ENCODE results near the gene GJC2. TPM values are rescaled to one million over a fixed set of nuclear protein-coding genes. Genes with fewer than 3 reads are reported as not detected.

GJC2 gene
- total RNA-seq, 3 donors from 2014 or later = 0.55 to 8.9 (median 1.5) TPM

DNA sequence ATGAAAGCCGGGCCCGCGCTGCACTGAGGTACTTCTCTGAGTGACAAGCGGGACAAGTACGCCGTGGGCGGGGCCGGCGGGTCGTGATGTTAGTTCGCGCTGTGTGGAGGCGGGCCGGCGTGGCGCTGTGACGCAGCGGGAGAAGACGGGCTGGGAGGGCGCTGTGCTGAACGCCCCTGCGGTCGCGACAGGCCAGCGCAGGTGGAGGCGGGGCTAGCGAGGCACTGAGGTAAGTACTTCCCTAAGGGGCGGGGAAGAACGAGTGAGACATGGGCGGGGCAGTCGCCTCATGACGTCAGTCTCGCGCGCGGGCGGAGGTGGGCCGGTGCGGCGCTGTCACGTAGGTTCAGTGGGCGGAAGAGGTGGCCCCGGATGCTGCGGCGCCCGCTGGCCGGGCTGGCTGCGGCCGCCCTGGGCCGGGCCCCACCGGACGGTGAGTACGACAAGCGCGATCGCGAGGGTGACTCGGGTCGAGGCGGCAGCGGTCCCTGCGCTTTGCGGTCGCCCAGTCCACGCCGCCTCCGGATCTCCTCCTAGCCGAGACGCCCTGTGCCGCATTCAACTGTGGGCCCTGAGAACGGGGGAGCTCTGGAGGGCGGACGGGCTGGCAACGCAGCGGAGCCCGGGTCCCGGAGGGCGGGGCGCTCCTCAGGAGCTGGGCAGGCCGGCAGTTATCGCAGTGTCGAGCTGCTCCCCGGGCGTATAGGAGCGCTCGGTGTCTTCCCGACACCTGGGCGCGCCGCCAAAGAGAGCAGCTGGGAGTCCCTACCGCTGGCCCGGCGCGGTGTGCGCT lies 9.6 kb upstream of the GJC2 start, which contains the start of gene GUK1:
TSS of gene GUK1 (plus strand) at position 349 of the 793 bp plus-strand sequence. CDS start at position 373, 24 bp downstream.
- H3K9me3 ChIP-seq = no peaks in the 10 kb centered on the region
- ATAC-seq (peak; percentile 92), DNase-seq (peak; percentile 100)
- peak within 1 kb of the TSS; percentile 62 for H3K4me3 ChIP-seq
- H3K36me3 ChIP-seq (ENCODE audit: low read depth) = peaks cover 5% of the 10 kb centered on the region
- TF ChIP-seq CTCF (IDR thresholded peaks at IDR 0.05) = peak; percentile 44
- H3K4me1 ChIP-seq (ENCODE audit: low read depth) = peaks cover 28% of the 10 kb centered on the region
- intact Hi-C loops (cut with DNase I, micrococcal nuclease) = no loop called here

DNA sequence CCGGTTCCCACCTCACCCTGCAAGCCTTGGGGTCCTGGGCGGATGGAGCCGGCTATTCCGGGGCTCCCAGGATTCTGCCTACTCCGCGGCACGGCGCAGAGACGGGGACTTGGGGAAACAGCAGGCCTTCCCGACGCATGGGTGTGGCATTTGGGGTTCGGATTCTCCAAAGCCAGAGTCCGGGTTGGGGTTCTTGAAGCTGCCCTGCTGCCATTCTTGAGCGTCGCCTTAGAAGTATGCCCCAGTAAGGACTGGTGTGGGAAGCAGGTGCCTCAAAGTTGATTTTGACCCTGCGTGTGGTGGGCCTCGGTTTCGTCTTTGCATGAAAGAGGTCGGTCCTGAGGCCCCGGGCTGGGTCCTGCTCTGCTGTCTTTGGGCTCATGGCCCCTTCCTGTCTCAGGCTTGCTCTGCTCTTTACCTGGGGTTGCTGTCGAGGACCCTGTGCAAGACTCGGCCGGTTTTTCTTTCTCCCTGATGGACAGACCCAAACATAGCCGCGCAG lies 9.0 kb upstream of the GJC2 start:
- ATAC-seq (no peak), DNase-seq (peak in 1 of 3 donors; percentile 60)
- Histone ChIP-seq H3K9me3 (no peaks in the 10 kb centered on the region), H3K36me3 (ENCODE audit: low read depth) (peaks cover 5% of the 10 kb centered on the region), H3K4me3 (peak overlapping the region; percentile 62), H3K4me1 (ENCODE audit: low read depth) (peaks cover 28% of the 10 kb centered on the region)
- no peak for TF ChIP-seq CTCF (IDR thresholded peaks at IDR 0.05)
- intact Hi-C loops (cut with DNase I, micrococcal nuclease) = no loop called here

DNA sequence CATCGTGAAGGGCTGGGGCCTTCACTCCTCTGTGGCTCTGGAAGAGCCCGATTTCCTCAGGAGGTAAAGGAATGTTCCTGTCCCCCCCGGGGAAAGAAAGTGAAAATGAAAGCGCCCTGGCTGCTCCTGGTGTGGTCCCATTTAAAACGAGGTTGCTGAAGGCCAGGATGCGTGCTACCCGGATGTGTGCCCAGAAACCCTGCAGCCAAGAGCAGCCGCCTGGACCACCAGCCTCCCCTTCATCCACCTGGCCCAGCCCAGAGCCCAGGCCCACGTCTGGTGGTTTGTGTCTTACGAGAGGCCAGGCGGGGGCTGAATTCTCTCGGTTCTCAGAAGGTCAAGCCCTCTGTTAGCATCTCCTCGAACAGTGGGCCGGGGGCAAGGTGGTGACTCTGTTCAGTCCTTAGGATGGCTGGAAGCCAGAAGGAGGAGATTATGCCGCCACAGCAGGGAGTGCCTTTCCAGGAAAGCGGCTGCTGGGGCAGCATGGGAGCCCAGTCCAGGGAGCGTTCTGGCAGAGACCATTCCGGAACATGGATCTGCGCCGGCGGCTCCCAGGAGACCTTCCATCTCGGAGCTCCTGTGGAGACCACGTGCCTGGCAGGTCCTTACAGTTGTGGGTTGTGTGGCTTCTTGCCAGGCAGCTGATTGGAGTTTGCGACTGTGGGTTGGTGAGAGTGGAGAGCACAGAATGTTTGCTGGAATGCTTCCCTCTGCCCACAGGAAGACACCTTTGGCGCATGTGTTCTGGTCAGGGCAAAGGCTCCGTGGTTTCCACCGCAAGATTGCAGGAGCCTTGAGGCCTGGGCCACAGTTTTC lies 8.3 kb upstream of the GJC2 start:
- Histone ChIP-seq H3K36me3 (ENCODE audit: low read depth) (peaks cover 5% of the 10 kb centered on the region), H3K4me3 (peak overlapping the region; percentile 62), H3K4me1 (ENCODE audit: low read depth) (peaks cover 28% of the 10 kb centered on the region), H3K9me3 (no peaks in the 10 kb centered on the region)
- intact Hi-C loops (cut with DNase I, micrococcal nuclease) = no loop called here
- peak; percentile 62 to 76 (median 62) for DNase-seq
- ATAC-seq = peak; percentile 15
- no peak for TF ChIP-seq CTCF (IDR thresholded peaks at IDR 0.05)

DNA sequence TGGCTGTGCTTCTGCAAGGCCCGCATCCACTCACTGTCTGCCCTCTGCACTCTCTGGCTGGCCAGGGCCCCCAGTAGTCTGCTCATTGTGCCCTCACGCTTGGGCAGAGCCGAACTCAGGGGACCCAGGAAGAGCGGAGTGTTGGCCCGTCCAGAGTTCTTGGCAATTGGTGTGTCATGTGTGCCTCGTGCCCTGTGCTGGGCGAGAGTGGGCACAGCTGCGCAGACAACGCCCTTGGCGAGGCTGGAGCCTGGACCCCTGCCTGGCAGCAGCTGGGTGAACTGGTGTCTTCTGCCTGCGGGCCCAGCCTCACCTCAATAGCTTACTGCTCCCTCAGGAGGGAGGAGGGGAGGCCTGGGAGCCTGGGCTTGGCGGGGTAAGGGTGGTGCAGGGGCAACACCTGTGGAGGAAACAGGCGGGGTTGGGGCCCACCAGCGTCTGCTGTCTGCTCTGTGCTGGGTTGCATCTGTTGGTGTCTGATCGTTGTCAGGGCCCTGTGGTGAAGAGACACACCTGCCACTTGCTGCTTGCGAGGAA lies 7.5 kb upstream of the GJC2 start:
- Histone ChIP-seq H3K4me3 (no peak overlapping the region), H3K9me3 (no peaks in the 10 kb centered on the region), H3K4me1 (ENCODE audit: low read depth) (peaks cover 28% of the 10 kb centered on the region), H3K36me3 (ENCODE audit: low read depth) (peaks cover 5% of the 10 kb centered on the region)
- DNase-seq (peak; percentile 4 to 54 (median 34)), ATAC-seq (no peak)
- intact Hi-C loops (cut with DNase I, micrococcal nuclease) = no loop called here
- TF ChIP-seq CTCF (IDR thresholded peaks at IDR 0.05) = no peak

DNA sequence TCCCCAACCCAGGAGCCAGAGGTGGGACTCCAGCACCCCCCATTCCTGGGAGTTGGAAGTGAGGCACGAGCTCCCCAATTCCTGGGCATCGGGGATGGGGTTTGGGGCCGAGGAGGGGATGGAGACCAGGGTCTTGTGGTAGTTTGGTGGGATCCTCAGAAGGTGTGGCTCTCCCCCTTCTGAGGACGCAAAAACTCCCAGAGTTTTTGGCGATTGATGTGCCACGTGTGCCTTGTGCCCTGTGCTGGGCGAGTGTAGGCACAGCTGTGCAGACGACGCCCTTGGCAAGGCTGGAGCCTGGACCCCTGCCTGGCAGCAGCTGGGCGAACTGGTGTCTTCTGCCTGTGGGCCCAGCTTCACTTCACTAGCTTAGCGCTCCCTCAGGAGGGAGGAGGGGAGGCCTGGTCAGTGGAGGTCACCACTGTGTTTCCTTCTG lies 7.0 kb upstream of the GJC2 start:
- no peak overlapping the region for H3K4me3 ChIP-seq
- DNase-seq (peak in 1 of 3 donors; percentile 4), ATAC-seq (no peak)
- no peaks in the 10 kb centered on the region for H3K9me3 ChIP-seq
- peaks cover 5% of the 10 kb centered on the region for H3K36me3 ChIP-seq (ENCODE audit: low read depth)
- intact Hi-C loops (cut with DNase I, micrococcal nuclease) = no loop called here
- peaks cover 28% of the 10 kb centered on the region for H3K4me1 ChIP-seq (ENCODE audit: low read depth)
- TF ChIP-seq CTCF (IDR thresholded peaks at IDR 0.05) = no peak
